ENCODE measurements around the gene CISD1.

CISD1 gene

GRCh38 chr10:58305821-58306220, 36.9 kb downstream of the CISD1 start:
- H3K4me3 ChIP-seq (ENCODE audit: low read depth, low read length), result no peak overlapping the region

GRCh38 chr10:58307676-58308075, 38.7 kb downstream of the CISD1 start:
- H3K4me3 ChIP-seq (ENCODE audit: low read depth, low read length), result no peak overlapping the region

GRCh38 chr10:58311026-58311425, 42.1 kb downstream of the CISD1 start:
- no peak overlapping the region for H3K4me3 ChIP-seq (ENCODE audit: low read depth, low read length)

- no peak overlapping the region for H3K4me3 ChIP-seq (ENCODE audit: low read depth, low read length)
These were observed 47.9 kb downstream of the CISD1 start for GRCh38 chr10:58316874-58317273.

- no peak overlapping the region for H3K4me3 ChIP-seq (ENCODE audit: low read depth, low read length)
These were observed 49.4 kb downstream of the CISD1 start for GRCh38 chr10:58318346-58318745.

GRCh38 chr10:58319599-58319998, 50.6 kb downstream of the CISD1 start:
- H3K4me3 ChIP-seq (ENCODE audit: low read depth, low read length), result no peak overlapping the region

GRCh38 chr10:58320351-58321049, 51.5 kb downstream of the CISD1 start:
- H3K4me3 ChIP-seq (ENCODE audit: low read depth, low read length), result no peak overlapping the region

- H3K4me3 ChIP-seq (ENCODE audit: low read depth, low read length), result no peak overlapping the region
These were observed 53.3 kb downstream of the CISD1 start for GRCh38 chr10:58322072-58322834.

GRCh38 chr10:58322835-58323209, 53.9 kb downstream of the CISD1 start:
- H3K4me3 ChIP-seq (ENCODE audit: low read depth, low read length), result no peak overlapping the region

- no peak overlapping the region for H3K4me3 ChIP-seq (ENCODE audit: low read depth, low read length)
These were observed 58.0 kb downstream of the CISD1 start for GRCh38 chr10:58326967-58327381.

GRCh38 chr10:58328233-58328632, 59.3 kb downstream of the CISD1 start:
- H3K4me3 ChIP-seq (ENCODE audit: low read depth, low read length), result no peak overlapping the region

- no peak overlapping the region for H3K4me3 ChIP-seq (ENCODE audit: low read depth, low read length)
These were observed 61.5 kb downstream of the CISD1 start for GRCh38 chr10:58330431-58330830.

GRCh38 chr10:58331646-58332045, 62.7 kb downstream of the CISD1 start:
- no peak overlapping the region for H3K4me3 ChIP-seq (ENCODE audit: low read depth, low read length)

GRCh38 chr10:58334817-58335305, 65.9 kb downstream of the CISD1 start, which contains the start of gene UBE2D1:
Gene UBE2D1 (plus strand): TSS chr10:58335006. CDS start chr10:58335202, 196 bp downstream.
- peak within 1 kb of the TSS; percentile 83 for H3K4me3 ChIP-seq (ENCODE audit: low read depth, low read length)

- peak overlapping the region; percentile 83 for H3K4me3 ChIP-seq (ENCODE audit: low read depth, low read length)
These were observed 66.5 kb downstream of the CISD1 start for GRCh38 chr10:58335306-58336005.

GRCh38 chr10:58336242-58336641, 67.3 kb downstream of the CISD1 start:
- H3K4me3 ChIP-seq (ENCODE audit: low read depth, low read length), result peak overlapping the region; percentile 83
